GM19438 (cell line): ENCODE data around the gene NLK.
"Not testable (repeated sequence)": the region's sequence is repeated elsewhere in the genome, so short reads cannot be mapped to it uniquely, and the experiment has no call there.

Source experiments
- ATAC-seq: cut with Tn5 transposase; IDR thresholded peaks from one replicate; pipeline ENCODE4 v1.9.1; 2021; ENCODE audit warnings: low read depth; ENCODE audit not compliant: unreplicated experiment

Gene NLK

GRCh38 chr17:28071179-28071578 lies 28.7 kb downstream of the NLK start:
- no peak for ATAC-seq

GRCh38 chr17:28071891-28072606 lies 29.6 kb downstream of the NLK start:
- no peak for ATAC-seq

GRCh38 chr17:28072936-28073533 lies 30.6 kb downstream of the NLK start:
- no peak for ATAC-seq

- ATAC-seq: no peak
Measured at GRCh38 chr17:28074010-28074409, 31.5 kb downstream of the NLK start.

GRCh38 chr17:28076144-28076543 lies 33.7 kb downstream of the NLK start:
- ATAC-seq: no peak

GRCh38 chr17:28077140-28077539 lies 34.7 kb downstream of the NLK start:
- not testable (repeated sequence) for ATAC-seq

GRCh38 chr17:28078341-28079229 lies 36.1 kb downstream of the NLK start:
- ATAC-seq: no peak

- no peak for ATAC-seq
Measured at GRCh38 chr17:28081467-28081866, 39.0 kb downstream of the NLK start.

GRCh38 chr17:28085766-28086165 lies 43.3 kb downstream of the NLK start:
- ATAC-seq: no peak

GRCh38 chr17:28086519-28086918 lies 44.0 kb downstream of the NLK start:
- ATAC-seq: no peak

- no peak for ATAC-seq
Measured at GRCh38 chr17:28087743-28088142, 45.3 kb downstream of the NLK start.

GRCh38 chr17:28090551-28090950 lies 48.1 kb downstream of the NLK start:
- no peak for ATAC-seq

- no peak for ATAC-seq
Measured at GRCh38 chr17:28092088-28092487, 49.6 kb downstream of the NLK start.

GRCh38 chr17:28093999-28094716 lies 51.7 kb downstream of the NLK start:
- ATAC-seq: no peak

GRCh38 chr17:28096756-28097155 lies 54.3 kb downstream of the NLK start:
- no peak for ATAC-seq

- ATAC-seq: no peak
Measured at GRCh38 chr17:28097254-28097653, 54.8 kb downstream of the NLK start.

- no peak for ATAC-seq
Measured at GRCh38 chr17:28097901-28098300, 55.4 kb downstream of the NLK start.

- not testable (repeated sequence) for ATAC-seq
Measured at GRCh38 chr17:28098591-28098990, 56.1 kb downstream of the NLK start.

GRCh38 chr17:28100251-28100650 lies 57.8 kb downstream of the NLK start:
- ATAC-seq: no peak

GRCh38 chr17:28100936-28101335 lies 58.5 kb downstream of the NLK start:
- ATAC-seq: no peak

GRCh38 chr17:28101919-28102318 lies 59.4 kb downstream of the NLK start:
- ATAC-seq: no peak
